Neural cell (in vitro differentiated cells): ENCODE data around the gene MAP3K20. TPM values are rescaled to one million over a fixed set of nuclear protein-coding genes. Genes with fewer than 3 reads are reported as not detected.

Experiments used
- H2AFZ ChIP-seq: fragments of 200-600, 300-800 bp; sonication (generic), shearing (Covaris generic); 2 replicates; pipeline ENCODE4 v1.6.0; 2014; ENCODE audit warnings: low read depth, mild to moderate bottlenecking, antibody characterized with exemption, low read length, moderate library complexity
- H3F3A ChIP-seq: fragments of 200-600 bp; shearing (Covaris generic); 2 replicates; pipeline ENCODE4 v1.6.1; 2016; ENCODE audit warnings: mild to moderate bottlenecking, moderate library complexity, mixed read lengths, antibody characterized with exemption, low read length; ENCODE audit not compliant: insufficient read depth, poor library complexity, severe bottlenecking
- H3K27ac ChIP-seq: fragments of 200-600, 300-800 bp; sonication (generic), shearing (Covaris generic); 2 replicates; pipeline ENCODE4 v1.5.1; 2014; ENCODE audit warnings: mild to moderate bottlenecking, low read length, moderate library complexity
- H3K27me3 ChIP-seq: fragments of 300-800, 200-600 bp; sonication (generic), shearing (Covaris generic); 2 replicates; pipeline ENCODE4 v1.6.0; 2014; ENCODE audit warnings: mild to moderate bottlenecking, low read depth, low read length, moderate library complexity; ENCODE audit not compliant: insufficient read depth
- H3K36me3 ChIP-seq: fragments of 300-800, 200-600 bp; sonication (generic), shearing (Covaris generic); 2 replicates; pipeline ENCODE4 v1.5.1; 2014; ENCODE audit warnings: mild to moderate bottlenecking, antibody characterized with exemption, low read length, moderate library complexity; ENCODE audit not compliant: insufficient read depth
- H3K4me2 ChIP-seq: fragments of 300-800, 200-600 bp; sonication (generic), shearing (Covaris generic); 2 replicates; pipeline ENCODE4 v1.6.0; 2014; ENCODE audit warnings: mild to moderate bottlenecking, low read length
- H3K4me3 ChIP-seq: fragments of 300-800, 200-600 bp; sonication (generic), shearing (Covaris generic); 2 replicates; pipeline ENCODE4 v1.5.1; 2014; ENCODE audit warnings: mild to moderate bottlenecking, low read length, moderate library complexity
- H3K79me2 ChIP-seq: fragments of 200-600 bp; shearing (Covaris generic); replicated peaks from 2 replicates; pipeline ENCODE4 v1.6.0; 2014; ENCODE audit warnings: mild to moderate bottlenecking, low read length, moderate library complexity; ENCODE audit not compliant: insufficient read depth
- H3K9ac ChIP-seq: fragments of 300-800, 200-600 bp; sonication (generic), shearing (Covaris generic); 2 replicates; pipeline ENCODE4 v1.6.1; 2016; ENCODE audit warnings: mild to moderate bottlenecking, low read length, mixed read lengths
- H3K9me2 ChIP-seq: fragments of 200-600 bp; shearing (Covaris generic); 2 replicates; pipeline ENCODE4 v1.6.1; 2016; ENCODE audit warnings: mild to moderate bottlenecking, low read length, mixed read lengths; ENCODE audit not compliant: insufficient read depth
- H3K9me3 ChIP-seq: fragments of 200-600, 300-800 bp; sonication (generic), shearing (Covaris generic); 2 replicates; pipeline ENCODE4 v1.6.1; 2016; ENCODE audit warnings: mild to moderate bottlenecking, mixed run types, low read length, moderate library complexity, mixed read lengths
- H4K20me1 ChIP-seq: fragments of 200-600 bp; shearing (Covaris generic); 2 replicates; pipeline ENCODE4 v1.6.1; 2016; ENCODE audit warnings: mild to moderate bottlenecking, mixed run types; ENCODE audit not compliant: insufficient read depth
- CTCF ChIP-seq: fragments of 450-650 bp; IDR thresholded peaks from 2 replicates; pipeline ENCODE4 v1.5.1; 2014; ENCODE audit warnings: antibody characterized with exemption, mild to moderate bottlenecking, moderate library complexity; ENCODE audit not compliant: poor library complexity, severe bottlenecking
- EP300 ChIP-seq: fragments of 450-650 bp; conservative IDR thresholded peaks from 2 replicates; pipeline ENCODE4 v1.6.1; 2014; ENCODE audit warnings: antibody characterized with exemption, mild to moderate bottlenecking, moderate library complexity; ENCODE audit not compliant: poor library complexity, severe bottlenecking
- EZH2 ChIP-seq: fragments of 200-600, 300-800 bp; shearing (Covaris generic), sonication (generic); IDR thresholded peaks from 2 replicates; pipeline ENCODE4 v1.6.1; 2014; ENCODE audit warnings: antibody characterized with exemption, low read length, borderline replicate concordance, mild to moderate bottlenecking; ENCODE audit not compliant: insufficient read depth, poor library complexity, severe bottlenecking
- MXI1 ChIP-seq: fragments of 450-650 bp; conservative IDR thresholded peaks from 2 replicates; pipeline ENCODE4 v1.6.1; 2014; ENCODE audit warnings: antibody characterized with exemption, mild to moderate bottlenecking; ENCODE audit not compliant: poor library complexity, severe bottlenecking
- POLR2AphosphoS5 ChIP-seq: IDR thresholded peaks from 2 replicates; pipeline ENCODE4 v1.6.1; 2012
- RAD21 ChIP-seq: fragments of 450-650 bp; conservative IDR thresholded peaks from 2 replicates; pipeline ENCODE4 v1.6.1; 2014; ENCODE audit warnings: antibody characterized with exemption, mild to moderate bottlenecking, moderate library complexity
- REST ChIP-seq: IDR thresholded peaks from 2 replicates; pipeline ENCODE4 v1.6.1; 2012; ENCODE audit warnings: borderline replicate concordance
- TAF1 ChIP-seq: IDR thresholded peaks from 2 replicates; pipeline ENCODE4 v1.6.1; 2012; ENCODE audit warnings: low read depth
- polyA plus RNA-seq: library from polyadenylated mRNA; depleted of rRNA; stranded (reverse); fragments of >200 nt; gene quantifications from 2 replicates; pipeline ENCODE4 v1.2.3, GENCODE V29; 2014

MAP3K20 gene
- polyA plus RNA-seq, 1 donor from 2014 or later = 0.48 TPM

GRCh38 chr2:173249661-173250641 lies 174.3 kb downstream of the MAP3K20 start:
- Histone ChIP-seq H3K27me3 (peaks cover 63% of the 10 kb centered on the region), H3K9me2 (no peaks in the 10 kb centered on the region), H3K4me2 (peak overlapping the region; percentile 37), H3K27ac (peak overlapping the region; percentile 13), H3K9ac (no peak overlapping the region), H3K9me3 (no peaks in the 10 kb centered on the region), H3K79me2 (no peaks in the 10 kb centered on the region), H3K4me3 (peak overlapping the region; percentile 49), H3K36me3 (no peaks in the 10 kb centered on the region), H3F3A (no peaks in the 10 kb centered on the region), H2AFZ (no peak overlapping the region), H4K20me1 (no peaks in the 10 kb centered on the region)
- TF ChIP-seq REST (peak; percentile 59), POLR2AphosphoS5 (peak; percentile 99), TAF1 (no peak), EZH2 (no peak), EP300 (peak; percentile 95), MXI1 (peak; percentile 50), RAD21 (peak; percentile 7)

GRCh38 chr2:173251225-173251624 lies 175.6 kb downstream of the MAP3K20 start:
- Histone ChIP-seq H3K9me3 (no peaks in the 10 kb centered on the region), H3K4me2 (no peak overlapping the region), H3K79me2 (no peaks in the 10 kb centered on the region), H3K27ac (no peak overlapping the region), H3K27me3 (peaks cover 70% of the 10 kb centered on the region), H3K9ac (no peak overlapping the region), H3K36me3 (no peaks in the 10 kb centered on the region), H3F3A (no peaks in the 10 kb centered on the region), H4K20me1 (no peaks in the 10 kb centered on the region), H2AFZ (no peak overlapping the region), H3K4me3 (no peak overlapping the region), H3K9me2 (no peaks in the 10 kb centered on the region)
- TF ChIP-seq TAF1 = no peak
- no peak for TF ChIP-seq REST
- TF ChIP-seq EP300 = no peak
- TF ChIP-seq CTCF = no peak
